HCT116 (cell line): ENCODE results near the gene ACSS1.

Source experiments
- POLR2AphosphoS5 ChIP-seq: IDR thresholded peaks from 2 replicates; pipeline ENCODE4 v1.6.1; 2011; ENCODE audit warnings: mild to moderate bottlenecking, low read depth, low read length, moderate library complexity
- TCF7L2 ChIP-seq: IDR thresholded peaks from 2 replicates; pipeline ENCODE4 v1.7.0; 2011; ENCODE audit warnings: borderline replicate concordance, inconsistent platforms; ENCODE audit not compliant: insufficient read depth, insufficient read length; ENCODE audit errors: extremely low read depth

DNA sequence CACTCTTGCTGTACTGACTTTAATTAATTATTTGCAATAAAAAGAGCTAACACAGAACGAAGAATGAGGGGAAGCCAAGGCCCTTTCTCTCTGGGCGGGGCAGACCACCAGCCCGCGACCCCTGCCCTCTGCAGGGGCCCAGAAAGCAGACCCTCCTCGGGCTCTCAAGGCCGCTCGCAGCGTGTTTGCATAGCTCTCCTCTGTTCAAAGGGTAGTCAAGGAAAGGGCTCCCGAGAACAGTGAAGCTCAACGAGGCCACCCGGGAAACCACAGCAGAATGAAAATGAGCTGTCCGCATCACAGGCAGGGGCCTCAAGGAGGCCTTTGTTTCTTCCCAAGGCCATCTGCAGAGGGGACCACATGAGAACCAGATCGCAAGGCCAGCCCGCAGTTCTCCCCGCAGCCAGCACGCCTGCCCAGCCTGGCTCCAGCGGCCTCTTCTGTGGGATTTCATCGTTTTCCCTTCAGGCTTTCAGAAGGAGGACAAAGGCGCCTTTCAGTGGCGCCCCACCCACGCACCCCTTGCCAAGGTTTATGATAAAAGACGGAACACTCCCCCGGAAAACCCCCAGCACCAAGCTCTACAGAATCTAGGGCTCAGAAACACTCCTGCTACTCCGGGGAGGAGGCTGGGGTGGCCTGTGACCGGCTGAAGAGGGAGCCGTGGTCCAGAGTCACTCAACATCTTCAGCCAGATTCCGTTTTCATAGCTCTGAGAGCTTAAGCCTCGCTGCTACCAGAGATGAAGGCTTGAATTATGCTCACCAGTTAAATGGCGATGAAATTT is 25.3 kb downstream of the ACSS1 start:
- TF ChIP-seq POLR2AphosphoS5 (no peak), TCF7L2 (no peak)
